ENCODE data around the gene PSRC1. TPM values are rescaled to one million over a fixed set of nuclear protein-coding genes. Genes with fewer than 3 reads are reported as not detected.
A peak's percentile ranks its signal among the peaks of the same experiment; 100 is the strongest.

PSRC1 gene
- total and polyA plus RNA-seq, 2 of the 8 experiments (the other 6 are each of a cell fraction or from before 2014, with no cell fraction given) = 56.1 to 67.3 TPM

DNA sequence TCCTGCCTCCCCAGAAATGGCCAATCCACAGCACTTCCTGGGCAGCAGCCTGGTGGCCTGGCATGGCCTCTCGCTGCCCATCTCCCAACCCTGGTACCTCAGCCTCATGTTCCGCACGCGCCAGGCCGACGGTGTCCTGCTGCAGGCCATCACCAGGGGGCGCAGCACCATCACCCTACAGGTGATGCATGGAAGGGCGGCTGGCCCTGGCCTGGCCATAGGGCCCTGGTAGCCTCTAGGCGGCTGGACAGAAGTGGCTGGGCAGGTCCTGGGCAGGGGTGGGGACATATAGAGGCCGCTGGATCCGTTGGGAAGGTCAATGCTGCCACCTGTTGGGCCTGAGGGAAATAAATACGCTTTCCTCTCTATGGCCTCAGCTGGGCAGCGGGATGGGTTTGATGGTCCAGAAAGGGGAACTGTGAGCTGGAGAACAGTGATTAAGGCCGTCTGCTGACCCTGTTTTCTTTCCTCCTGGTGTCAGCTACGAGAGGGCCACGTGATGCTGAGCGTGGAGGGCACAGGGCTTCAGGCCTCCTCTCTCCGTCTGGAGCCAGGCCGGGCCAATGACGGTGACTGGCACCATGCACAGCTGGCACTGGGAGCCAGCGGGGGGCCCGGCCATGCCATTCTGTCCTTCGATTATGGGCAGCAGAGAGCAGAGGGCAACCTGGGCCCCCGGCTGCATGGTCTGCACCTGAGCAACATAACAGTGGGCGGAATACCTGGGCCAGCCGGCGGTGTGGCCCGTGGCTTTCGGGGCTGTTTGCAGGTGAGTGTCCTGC lies 19.2 kb downstream of the PSRC1 start (continued):
- TF ChIP-seq SIX5 (IDR thresholded peaks at IDR 0.05; ENCODE audit: low read depth, low read length) (no peak), POLR2A (IDR thresholded peaks at IDR 0.05; ENCODE audit: control extremely low read depth in 1 of 2, low read depth in 2 of 2, low read length in 2 of 2) (no peak), TEAD4 (IDR thresholded peaks at IDR 0.05; ENCODE audit: low read depth, low read length) (peak; percentile 69; the same call in 1 of the 2 replicates), SP2 (IDR thresholded peaks at IDR 0.05; ENCODE audit: low read length) (no peak), SP4 (IDR thresholded peaks at IDR 0.05; ENCODE audit: low read length) (peak; percentile 73; the same call in 1 of the 2 replicates), NANOG (IDR thresholded peaks at IDR 0.05; ENCODE audit: insufficient read depth, low read depth, low read length, poor library complexity, severe bottlenecking) (no peak), EZH2 (IDR thresholded peaks at IDR 0.05; ENCODE audit: low read depth, low read length, severe bottlenecking) (no peak), POLR2AphosphoS5 (IDR thresholded peaks at IDR 0.05; ENCODE audit: low read depth, low read length) (peak; percentile 83), CREB1 (IDR thresholded peaks at IDR 0.05) (peak; percentile 82), HDAC6 (IDR thresholded peaks at IDR 0.05; ENCODE audit: low read depth, low read length) (no peak), JUN (IDR thresholded peaks at IDR 0.05; ENCODE audit: low read depth, low read length) (no peak), TBP (IDR thresholded peaks at IDR 0.05; ENCODE audit: low read depth, low read length) (0 out of 2 replicates have a peak, but pooled peaks have one; percentile 26), BRCA1 (IDR thresholded peaks at IDR 0.05; ENCODE audit: low read depth, low read length) (no peak), EP300 (IDR thresholded peaks at IDR 0.05; ENCODE audit: borderline replicate concordance in 1 of 2, low read depth in 2 of 2, low read length in 2 of 2) (no peak), GABPA (IDR thresholded peaks at IDR 0.05; ENCODE audit: borderline replicate concordance, insufficient read depth, low read length) (no peak), KDM5A (IDR thresholded peaks at IDR 0.05; ENCODE audit: low read length) (no peak; the same call in 1 of the 2 replicates), RBBP5 (IDR thresholded peaks at IDR 0.05; ENCODE audit: borderline replicate concordance, low read depth, low read length) (no peak)
- TF ChIP-seq, protein P1, sequence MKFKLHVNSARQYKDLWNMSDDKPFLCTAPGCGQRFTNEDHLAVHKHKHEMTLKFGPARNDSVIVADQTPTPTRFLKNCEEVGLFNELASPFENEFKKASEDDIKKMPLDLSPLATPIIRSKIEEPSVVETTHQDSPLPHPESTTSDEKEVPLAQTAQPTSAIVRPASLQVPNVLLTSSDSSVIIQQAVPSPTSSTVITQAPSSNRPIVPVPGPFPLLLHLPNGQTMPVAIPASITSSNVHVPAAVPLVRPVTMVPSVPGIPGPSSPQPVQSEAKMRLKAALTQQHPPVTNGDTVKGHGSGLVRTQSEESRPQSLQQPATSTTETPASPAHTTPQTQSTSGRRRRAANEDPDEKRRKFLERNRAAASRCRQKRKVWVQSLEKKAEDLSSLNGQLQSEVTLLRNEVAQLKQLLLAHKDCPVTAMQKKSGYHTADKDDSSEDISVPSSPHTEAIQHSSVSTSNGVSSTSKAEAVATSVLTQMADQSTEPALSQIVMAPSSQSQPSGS (IDR thresholded peaks at IDR 0.05; ENCODE audit: low read length) = 0 out of 2 replicates have a peak, but pooled peaks have one; percentile 48
- TF ChIP-seq, protein P2, sequence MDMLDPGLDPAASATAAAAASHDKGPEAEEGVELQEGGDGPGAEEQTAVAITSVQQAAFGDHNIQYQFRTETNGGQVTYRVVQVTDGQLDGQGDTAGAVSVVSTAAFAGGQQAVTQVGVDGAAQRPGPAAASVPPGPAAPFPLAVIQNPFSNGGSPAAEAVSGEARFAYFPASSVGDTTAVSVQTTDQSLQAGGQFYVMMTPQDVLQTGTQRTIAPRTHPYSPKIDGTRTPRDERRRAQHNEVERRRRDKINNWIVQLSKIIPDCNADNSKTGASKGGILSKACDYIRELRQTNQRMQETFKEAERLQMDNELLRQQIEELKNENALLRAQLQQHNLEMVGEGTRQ (IDR thresholded peaks at IDR 0.05; ENCODE audit: low read length) = no peak
